Kasumi-1 (cell line): ENCODE data around the gene YWHAE.
"Not testable (repeated sequence)": the region's sequence is repeated elsewhere in the genome, so short reads cannot be mapped to it uniquely, and the experiment has no call there.

Source experiments
- DNase-seq, 2 experiments: peaks; one replicate each; lab custom pipeline; 2025; lab: John Stamatoyannopoulos, UW

The YWHAE gene

DNA sequence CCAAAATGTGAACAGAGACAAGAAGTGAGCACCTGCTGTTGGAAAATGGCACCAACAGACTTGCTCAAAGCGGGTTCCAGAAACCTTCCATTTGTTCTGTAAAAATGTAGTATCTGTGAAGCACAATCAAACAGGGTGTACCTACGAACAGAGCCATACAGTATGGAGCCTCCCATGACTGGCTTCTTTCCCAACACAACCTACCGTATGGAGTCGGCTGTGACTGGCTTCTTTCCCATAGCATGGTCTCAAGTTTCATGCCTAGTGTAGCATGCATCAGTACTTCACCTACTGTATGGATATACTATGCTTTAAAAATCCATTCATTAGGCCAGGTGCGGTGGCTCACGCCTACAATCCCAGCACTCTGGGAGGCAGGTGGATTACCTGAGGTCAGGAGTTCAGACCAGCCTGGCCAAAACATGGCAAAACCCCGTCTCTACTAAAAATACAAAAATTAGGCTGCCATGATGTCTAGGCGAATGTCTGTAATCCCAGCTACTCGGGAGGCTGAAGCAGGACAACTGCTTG is 26.2 kb downstream of the YWHAE start:
- DNase-seq = no peak

DNA sequence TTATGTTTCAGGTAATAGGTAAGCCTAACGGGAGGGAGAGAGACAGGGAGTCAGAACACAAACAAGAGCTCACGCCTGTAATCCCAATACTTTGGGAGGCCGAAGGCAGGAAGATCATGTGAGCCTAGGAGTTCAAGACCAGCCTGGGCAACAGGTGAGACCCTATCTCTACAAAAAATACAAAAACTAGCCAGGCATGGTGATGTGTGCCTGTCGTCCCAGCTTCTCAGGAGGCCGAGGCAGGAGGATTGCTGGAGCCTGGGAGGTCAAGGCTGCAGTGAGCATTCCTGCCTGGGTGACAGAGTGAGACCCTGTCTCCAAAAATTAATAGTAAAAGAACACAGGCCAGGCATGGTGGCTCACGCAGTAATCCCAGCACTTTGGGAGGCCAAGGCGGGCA is 27.4 kb downstream of the YWHAE start:
- DNase-seq = no peak

DNA sequence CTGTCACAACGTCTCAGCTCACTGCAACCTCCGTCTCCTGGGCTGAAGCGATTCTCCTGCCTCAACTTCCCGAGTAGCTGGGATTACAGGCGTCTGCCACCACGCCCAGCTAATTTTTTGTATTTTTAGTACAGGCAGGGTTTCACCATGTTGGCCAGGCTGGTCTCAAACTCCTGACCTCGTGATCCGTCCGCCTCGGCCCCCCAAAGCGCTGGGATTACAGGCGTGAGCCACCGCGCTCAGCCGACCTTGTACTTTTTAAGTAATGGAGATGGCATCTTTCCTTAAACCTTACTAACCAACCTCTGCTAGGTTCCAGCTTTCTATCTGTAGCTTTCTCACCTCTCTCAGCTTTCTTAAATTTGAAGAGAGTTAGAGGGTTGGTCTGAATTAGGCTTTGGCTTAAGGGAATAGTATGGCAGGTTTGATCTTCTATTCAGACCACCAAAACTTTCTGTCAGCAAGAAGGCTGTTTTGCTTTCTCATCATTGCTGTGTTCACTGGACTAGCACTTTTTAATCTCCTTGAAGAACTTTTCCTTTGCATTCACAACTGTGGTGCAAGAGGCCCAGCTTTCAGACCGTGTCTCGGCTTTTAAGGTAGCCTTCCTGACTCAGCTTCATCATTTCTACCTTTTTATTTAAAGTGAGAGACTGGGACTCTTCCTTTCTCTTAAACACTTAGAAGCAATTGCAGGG is 28.0 kb downstream of the YWHAE start:
- no peak for DNase-seq

DNA sequence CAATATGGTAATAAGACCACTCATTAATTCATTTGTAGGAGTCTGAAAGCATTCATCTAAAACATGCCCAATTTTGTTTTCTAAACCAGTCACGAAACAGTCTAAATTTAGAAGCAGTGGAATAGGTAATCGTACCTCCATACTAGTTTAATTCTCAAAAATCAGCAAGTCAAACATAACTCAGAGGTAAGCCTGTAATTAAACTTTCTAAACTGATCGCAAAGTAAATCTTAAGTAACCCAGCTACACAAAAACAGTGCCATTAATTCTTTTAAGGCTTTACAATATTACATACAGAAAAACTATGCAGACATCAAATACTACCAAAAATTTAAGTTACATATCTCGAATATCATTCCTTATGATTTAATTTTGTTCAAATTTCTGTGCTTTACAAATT is 31.4 kb downstream of the YWHAE start:
- no peak for DNase-seq

DNA sequence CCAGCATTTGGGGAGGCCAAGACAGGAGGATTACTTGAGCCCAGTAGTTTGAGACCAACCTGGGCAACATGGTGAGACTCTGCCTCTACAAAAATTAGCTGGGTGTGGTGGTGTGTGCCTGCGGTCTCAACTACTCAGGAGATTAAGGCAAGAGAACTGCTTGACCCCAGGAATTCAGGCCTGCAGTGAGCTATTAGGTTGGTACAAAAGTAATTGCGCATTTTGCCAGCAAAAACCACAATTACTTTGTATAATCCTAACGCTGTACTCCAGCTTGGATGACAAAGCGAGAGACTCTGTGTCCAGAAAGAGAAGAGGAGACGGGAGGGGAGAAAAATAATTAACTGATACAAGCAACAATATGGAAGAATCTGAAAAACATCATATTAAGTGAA is 32.7 kb downstream of the YWHAE start:
- no peak for DNase-seq

DNA sequence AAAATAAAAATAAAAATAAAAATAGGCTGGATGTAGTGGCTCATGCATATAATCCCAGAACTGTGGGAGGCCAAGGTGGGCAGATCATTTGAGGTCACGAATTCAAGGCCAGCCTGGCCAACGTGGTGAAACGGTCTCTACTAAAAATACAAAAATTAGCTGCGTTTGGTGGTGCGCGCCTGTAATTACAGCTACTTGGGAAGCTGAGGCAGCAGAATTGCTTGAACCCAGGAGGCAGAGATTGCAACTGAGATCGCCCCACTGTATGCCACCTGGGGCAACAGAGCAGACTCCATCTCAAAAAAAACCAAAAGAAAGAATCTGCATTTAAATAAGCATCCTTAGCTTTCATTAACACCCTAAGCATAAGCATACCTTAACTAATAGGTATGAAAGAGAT is 33.8 kb downstream of the YWHAE start:
- DNase-seq = no peak

DNA sequence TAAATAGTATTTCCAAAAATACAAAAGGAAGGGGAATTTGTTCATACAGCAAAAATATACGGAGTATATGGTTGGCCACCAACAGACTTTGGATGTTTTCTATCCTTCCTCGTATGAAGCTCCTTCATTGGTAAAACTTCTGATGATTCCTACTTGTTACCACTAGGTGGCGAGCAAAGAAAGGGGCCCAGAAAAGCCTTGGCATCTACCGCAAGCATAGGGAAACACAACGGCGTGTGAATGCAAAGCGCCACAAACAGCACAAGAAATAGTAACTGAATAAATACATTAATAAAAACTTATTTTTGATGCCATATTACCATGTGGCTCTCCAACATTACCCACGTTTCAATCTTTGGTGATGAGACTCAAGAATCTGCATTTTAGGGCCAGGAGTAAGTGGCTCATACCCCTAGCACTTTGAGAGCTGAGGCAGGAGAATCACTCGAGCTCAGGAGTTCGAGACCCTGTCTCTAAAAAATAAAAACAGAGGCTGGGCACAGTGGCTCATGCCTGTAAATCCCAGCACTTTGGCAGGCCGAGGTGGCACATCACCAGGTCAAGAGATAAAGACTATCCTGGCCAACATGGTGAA is 34.5 kb downstream of the YWHAE start:
- peak; percentile 65 for DNase-seq

DNA sequence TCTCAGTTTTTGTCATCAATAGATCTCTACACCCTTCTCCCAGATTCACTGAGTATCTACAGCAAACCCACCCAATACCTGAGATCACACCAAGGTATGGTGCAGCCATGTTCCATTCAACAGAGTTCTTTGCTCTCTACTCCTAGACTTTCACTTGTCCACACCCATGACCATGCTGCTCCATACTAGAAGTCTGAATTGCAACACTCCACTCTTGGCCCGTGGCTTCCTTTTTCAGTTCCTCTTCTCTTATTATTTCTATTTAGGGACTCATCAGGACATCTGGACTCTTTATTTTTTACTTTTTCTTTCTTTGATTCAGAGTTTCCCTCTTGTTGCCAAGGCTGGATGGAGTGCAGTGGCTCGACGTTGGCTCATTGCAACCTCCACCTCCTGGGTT is 37.1 kb downstream of the YWHAE start:
- peak; percentile 55 to 56 for DNase-seq

DNA sequence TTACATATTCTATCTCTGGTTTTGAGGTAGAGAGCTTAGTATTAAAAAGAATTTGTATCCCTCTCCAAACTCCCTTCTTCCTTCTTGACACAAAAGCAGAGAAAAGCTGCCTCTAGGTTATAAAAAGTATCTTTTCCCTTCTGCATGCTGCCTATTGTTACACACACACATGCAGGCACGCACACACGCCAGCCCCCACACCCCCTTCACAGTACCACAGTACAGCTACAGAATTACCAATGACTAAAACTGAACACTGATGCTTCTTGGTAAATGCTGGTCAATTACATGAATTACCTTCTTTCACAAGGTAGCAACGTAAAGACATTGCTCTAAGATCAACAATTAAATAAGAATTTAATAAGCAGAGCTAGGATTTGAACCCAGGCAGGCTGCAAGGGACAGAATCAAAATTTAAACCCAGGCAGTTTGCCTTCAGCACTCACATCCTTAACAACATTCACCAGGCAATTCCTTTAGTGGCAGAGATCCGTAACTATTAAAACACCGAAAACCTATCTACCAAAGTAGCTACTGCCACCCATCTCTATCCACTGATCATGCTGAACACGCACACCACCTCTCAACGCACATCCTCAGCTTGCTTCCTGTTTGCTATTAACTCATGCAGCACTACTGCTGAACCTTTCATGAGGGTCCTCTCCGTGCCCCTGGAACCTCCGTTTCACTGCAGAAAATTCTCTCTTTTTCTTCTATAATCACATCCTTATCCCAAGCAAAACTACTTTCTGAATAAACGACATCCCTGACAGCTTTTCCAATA is 37.8 kb downstream of the YWHAE start:
- DNase-seq = peak in 1 of 2 experiments; percentile 40

DNA sequence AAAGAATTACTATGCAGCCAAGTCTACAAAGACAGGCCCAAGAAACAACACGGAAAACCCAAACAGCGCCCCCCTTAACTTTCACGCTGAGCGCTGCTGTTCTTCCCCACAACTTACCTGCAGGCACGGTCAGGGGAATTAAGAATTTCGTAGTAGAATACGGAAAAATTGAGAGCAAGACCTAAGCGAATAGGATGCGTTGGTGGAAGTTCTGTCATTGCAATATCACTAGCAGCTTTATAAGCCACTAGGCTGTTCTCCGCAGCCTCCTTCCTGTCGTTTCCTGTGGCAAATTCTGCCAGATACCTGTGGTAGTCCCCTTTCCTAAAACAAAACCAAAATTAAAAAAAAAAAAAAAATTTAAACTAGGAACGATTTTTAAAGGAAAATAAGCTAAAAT is 39.0 kb downstream of the YWHAE start:
- DNase-seq = no peak

DNA sequence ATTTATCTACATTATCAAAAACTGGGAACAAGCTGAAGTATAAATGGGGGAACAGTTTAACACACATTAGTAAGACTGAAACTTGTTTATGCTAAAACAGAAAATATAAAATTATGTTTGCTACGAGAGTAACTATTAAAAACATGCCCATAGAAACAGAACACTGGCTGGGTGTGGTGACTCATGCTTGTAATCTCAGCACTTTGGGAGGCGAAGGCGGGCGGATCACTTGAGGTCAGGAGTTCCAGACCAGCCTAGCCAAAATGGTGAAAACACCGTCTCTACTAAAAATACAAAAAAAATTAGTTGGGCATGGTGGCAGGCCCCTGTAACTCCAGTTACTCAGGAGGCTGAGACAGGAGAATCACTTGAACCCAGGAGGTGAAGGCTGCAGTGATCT is 39.7 kb downstream of the YWHAE start:
- DNase-seq = not testable (repeated sequence)

DNA sequence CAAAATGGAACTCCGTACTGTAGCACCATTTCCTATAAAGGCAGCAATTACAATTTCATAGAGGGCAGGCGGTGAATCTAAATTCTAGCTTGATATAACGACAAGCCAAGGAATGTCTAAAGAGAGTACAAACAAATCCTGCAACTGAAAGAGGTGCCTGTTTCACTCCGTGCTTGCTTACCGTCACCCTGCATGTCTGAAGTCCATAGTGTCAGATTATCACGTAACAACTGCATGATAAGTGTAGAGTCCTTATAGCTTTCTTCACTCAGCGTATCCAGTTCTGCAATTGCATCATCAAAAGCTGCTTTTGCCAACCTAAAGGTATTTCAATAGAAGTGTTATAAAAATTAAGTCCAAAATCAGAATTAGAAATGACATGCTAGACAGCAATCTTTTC is 46.0 kb downstream of the YWHAE start:
- DNase-seq = no peak

DNA sequence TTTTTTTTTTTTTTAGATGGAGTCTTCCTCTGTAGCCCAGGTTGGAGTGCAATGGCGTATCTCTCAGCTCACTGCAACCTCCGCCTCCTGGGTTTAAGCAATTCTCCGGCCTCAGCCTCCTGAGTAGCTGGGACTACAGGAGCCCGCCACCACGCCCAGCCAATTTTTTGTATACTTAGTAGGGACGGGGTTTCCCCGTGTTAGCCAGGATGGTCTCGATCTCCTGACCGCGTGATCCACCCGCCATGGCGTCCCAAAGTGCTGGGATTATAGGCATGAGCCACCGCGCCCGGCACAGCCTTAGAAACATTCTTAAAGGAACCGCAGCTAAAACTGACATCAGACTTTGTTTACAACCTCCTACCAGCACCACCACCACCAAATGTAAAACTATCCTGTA is 47.5 kb downstream of the YWHAE start:
- not testable (repeated sequence) for DNase-seq

DNA sequence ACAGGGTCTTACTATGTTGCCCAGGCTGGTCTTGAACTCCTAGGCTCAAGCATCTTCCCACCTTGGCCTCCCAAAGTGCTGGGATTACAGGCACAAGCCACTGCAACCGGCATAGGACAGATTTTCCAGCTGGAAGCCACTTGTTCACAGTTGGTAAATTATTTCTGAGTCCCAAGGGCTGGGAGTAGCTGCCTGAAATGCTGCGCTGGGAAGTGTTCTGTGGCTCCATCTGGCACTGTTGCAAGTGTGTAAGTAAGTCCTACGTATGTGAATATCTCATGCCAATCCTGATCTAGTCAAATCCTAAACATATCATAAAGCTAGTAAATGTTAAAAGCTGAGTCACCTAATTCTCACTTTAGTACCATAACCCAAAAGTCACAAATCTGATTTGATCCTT is 48.1 kb downstream of the YWHAE start:
- no peak for DNase-seq

DNA sequence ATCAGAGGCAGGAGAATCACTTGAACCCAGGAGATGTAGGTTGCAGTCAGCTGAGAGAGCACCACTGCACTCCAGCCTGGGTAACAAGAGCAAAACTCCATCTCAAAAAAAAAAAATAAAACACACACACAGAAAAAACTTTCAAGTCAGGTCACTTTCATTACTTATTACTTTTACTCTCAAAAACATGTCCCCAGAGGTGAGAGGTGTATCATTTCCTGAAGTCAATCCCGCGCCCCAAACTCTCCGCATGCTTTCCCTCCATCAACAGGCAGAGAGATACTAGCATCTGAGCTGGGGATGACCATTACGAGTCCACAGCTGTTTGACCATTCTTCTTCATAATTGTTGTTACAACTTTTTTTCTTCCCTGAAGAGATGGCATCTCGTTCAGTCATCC is 48.7 kb downstream of the YWHAE start:
- no peak for DNase-seq

DNA sequence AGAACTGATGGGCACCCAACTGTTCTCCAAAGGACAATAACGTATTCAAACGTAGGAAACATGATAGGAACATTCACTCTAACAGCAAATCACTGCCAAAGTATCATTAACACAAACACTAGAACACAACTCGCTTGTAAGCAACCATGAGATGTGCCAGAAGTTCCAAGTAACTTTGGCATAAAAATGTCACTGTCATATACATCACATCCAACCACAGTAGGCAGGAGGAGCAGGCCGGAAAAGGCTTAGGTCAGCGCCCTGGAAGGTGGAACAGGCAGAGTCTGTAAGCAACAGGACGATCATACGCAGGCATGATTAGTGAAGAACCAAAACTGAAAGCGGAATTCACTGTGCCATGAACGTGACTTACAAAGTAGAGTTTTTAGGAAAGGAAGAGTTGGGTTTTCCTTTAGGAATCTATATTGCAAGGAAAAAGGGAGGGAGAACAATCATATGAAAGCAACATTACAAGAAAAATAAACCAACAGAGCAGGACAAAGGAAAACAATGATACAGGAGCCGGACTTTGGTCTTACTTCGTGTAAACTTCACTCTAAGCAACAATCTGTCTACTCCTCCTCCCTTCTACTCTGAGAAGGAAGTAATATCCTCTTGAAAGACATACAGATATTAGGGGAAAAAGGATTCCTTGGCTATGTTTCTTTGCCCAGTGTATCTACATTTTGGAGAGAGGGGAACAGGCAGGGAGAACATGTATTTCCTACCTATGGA is 52.3 kb downstream of the YWHAE start:
- no peak for DNase-seq

DNA sequence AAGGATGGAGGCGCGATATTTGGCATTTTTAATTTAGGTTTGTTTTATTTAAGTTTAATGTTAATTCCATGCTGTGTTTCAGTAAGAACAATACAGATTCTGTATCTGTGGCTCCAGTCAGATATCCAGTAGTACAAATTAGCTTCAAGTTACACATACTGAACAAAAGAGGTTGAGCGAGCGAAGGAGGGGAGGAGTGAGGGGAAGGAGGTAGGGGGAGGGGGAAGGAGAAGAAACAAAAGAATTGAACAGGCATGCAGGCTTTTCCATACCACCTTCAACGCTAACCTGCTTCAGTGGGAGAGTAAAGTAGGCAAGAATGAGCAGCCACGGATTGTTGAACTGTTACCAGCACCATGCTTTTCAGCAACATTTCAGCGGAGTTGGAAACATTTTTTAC is 55.5 kb downstream of the YWHAE start:
- DNase-seq = no peak

DNA sequence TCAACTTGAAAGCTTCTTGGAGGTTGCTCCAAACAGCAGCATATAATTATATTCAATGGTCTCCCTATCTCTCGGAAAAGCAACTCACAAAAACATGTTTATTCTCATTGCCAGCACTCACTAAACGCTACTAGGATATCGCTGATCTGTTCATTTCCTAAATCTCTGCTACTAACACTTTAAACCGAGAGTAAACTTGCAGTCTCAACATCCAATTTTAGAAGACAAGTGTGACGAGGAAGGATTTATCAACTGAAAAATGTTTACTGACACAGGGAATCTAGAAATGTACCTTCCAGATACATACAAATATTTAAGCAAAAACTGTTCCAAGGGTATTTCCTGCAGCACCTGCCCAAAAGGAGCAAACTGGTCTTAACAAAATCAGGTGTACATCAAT is 56.5 kb downstream of the YWHAE start:
- no peak for DNase-seq

DNA sequence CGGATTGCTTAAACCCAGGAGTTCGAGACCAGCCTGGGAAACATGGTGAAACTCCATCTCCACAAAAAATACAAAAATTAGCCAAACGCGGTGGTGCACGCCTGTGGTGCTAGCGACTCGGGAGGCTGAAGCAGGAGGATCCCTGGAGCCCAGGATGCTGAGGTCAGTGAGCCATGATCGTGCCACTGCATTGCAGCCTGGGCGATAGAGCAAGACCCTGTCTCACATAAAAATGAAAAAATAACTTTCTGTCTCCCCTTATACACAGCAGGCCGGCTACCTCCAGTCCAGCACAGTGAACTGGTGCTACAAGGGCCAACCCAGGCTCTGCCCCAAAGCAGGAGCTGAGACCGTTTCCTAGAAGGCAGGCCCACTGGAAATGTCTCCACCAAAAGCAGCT is 59.7 kb downstream of the YWHAE start:
- no peak for DNase-seq

DNA sequence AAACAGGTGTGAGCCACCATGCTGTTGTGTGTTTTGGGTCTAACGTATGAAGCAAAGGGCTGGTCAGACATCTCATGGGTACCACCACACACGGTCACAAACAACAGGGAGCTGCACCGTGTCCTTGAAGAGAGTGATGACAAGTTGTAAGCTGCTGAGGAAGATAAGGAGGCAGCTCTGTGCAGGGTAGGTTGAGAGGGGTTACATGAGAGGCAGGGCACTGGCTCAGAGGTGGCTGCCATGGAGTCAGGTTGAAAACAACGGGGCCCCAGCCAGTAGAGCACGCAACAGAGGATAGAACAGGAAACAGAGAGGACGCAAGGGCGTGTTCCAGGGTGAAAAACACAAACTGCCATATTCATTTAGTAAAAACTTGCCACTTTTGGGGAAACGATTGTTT is 68.3 kb downstream of the YWHAE start:
- no peak for DNase-seq

DNA sequence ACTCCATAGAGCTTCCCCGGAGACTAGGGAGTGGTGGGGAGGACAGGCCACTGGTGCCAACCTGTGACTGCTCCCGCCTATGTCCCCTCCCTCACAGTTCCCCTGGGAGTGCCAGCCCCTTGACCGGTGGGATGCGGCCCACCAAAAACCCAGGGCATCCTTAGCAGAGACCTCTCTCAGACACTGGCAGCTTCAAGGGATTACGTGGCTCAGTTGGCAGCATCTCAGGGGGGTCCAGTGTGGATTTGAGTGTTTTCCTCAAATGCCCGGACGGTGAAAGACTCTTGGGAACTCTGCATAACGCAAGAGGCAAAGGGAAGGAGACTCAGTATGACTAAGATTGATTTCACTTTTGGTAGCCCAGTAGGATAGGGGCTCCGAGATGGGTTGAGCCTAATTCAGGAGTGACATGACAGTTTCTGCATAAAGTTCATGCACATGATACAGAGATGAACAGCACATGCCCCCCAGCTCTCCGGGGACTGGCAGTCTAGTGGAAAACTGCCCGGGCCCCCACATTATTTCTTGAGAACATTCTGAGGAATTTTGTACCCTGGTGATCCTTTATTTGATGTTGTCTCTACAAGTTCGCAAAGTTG is 70.2 kb downstream of the YWHAE start:
- DNase-seq = no peak

DNA sequence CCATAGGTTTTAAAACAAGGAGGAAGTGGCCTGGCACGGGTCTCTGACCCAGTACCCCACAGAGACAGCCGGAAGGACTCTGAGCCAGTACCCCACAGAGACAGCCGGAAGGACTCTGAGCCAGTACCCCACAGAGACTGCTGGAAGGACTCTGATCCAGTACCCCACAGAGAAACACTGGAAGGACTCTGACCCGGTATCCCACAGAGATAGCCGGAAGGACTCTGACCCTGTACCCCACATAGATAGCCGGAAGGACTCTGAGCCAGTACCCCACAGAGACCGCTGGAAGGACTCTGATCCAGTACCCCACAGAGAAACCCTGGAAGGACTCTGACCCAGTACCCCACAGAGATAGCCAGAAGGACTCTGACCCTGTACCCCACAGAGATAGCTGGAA is 71.6 kb downstream of the YWHAE start:
- no peak for DNase-seq
